ENCODE measurements around the gene NSD2.

The NSD2 gene

GRCh38 chr4:1974840-1975239 is 103.6 kb downstream of the NSD2 start:
- DNase-seq: no peak

GRCh38 chr4:1975391-1975801 is 104.2 kb downstream of the NSD2 start:
- DNase-seq: no peak

- no peak for DNase-seq
Observed at GRCh38 chr4:1975880-1976279, 104.7 kb downstream of the NSD2 start.

GRCh38 chr4:1976416-1977352 is 105.5 kb downstream of the NSD2 start:
- DNase-seq: no peak

- DNase-seq: no peak
Observed at GRCh38 chr4:1978226-1978625, 107.0 kb downstream of the NSD2 start.

GRCh38 chr4:1978741-1979476 is 107.7 kb downstream of the NSD2 start:
- no peak for DNase-seq

GRCh38 chr4:1979477-1980196 is 108.4 kb downstream of the NSD2 start:
- no peak for DNase-seq

- DNase-seq: no peak
Observed at GRCh38 chr4:1980561-1981041, 109.4 kb downstream of the NSD2 start.

- no peak for DNase-seq
Observed at GRCh38 chr4:1981251-1982058, 110.3 kb downstream of the NSD2 start.

- no peak for DNase-seq
Observed at GRCh38 chr4:1982124-1983052, 111.2 kb downstream of the NSD2 start.

- no peak for DNase-seq
Observed at GRCh38 chr4:1983053-1983845, 112.1 kb downstream of the NSD2 start.

GRCh38 chr4:1983846-1984405 is 112.7 kb downstream of the NSD2 start:
- DNase-seq: no peak

GRCh38 chr4:1984406-1985191 is 113.4 kb downstream of the NSD2 start:
- DNase-seq: no peak

- DNase-seq: no peak
Observed at GRCh38 chr4:1985294-1985693, 114.1 kb downstream of the NSD2 start.

- no peak for DNase-seq
Observed at GRCh38 chr4:1985780-1986577, 114.8 kb downstream of the NSD2 start.

GRCh38 chr4:1986578-1987210 is 115.5 kb downstream of the NSD2 start:
- no peak for DNase-seq

- DNase-seq: no peak
Observed at GRCh38 chr4:1987296-1987695, 116.1 kb downstream of the NSD2 start.

All from fibroblast of skin of right quadriceps (primary cell).